Kidney (tissue), 14 donors: ENCODE data around the gene INO80D. TPM values are rescaled to one million over a fixed set of nuclear protein-coding genes. Genes with fewer than 3 reads are reported as not detected.

Experiments used
- DNase-seq, 5 donors: peaks; one replicate each; pipeline ENCODE4 v3.0.0-alpha.2; 2013 to 2020
- FAIRE-seq: peaks from 2 replicates; lab custom pipeline; 2012; peaks lifted over from hg19 to GRCh38; lab: Jason Lieb, UNC
- H3K27ac ChIP-seq, 2 donors: one replicate each; pipeline ENCODE4 v1.7.0; 2013; ENCODE audit warnings: low read depth in 2 of 2, low read length in 2 of 2, inconsistent platforms in 1 of 2
- H3K27me3 ChIP-seq: one replicate; pipeline ENCODE4 v1.7.1; 2013; ENCODE audit warnings: low read length, inconsistent platforms; ENCODE audit not compliant: control insufficient read depth, insufficient read depth
- H3K36me3 ChIP-seq, 3 donors: one replicate each; pipeline versions ENCODE4 v1.7.0 to v1.7.1; 2013; ENCODE audit warnings: low read length in 3 of 3, control low read depth in 1 of 3, inconsistent platforms in 1 of 3; ENCODE audit not compliant: insufficient read depth in 3 of 3, control insufficient read depth in 2 of 3
- H3K4me1 ChIP-seq, 3 donors: one replicate each; pipeline versions ENCODE4 v1.7.0 to v1.7.1; 2013; ENCODE audit warnings: low read length in 3 of 3, inconsistent platforms in 1 of 3, low read depth in 1 of 3; ENCODE audit not compliant: control insufficient read depth in 2 of 3, insufficient read depth in 2 of 3
- H3K4me3 ChIP-seq, 3 donors: one replicate each; pipeline versions ENCODE4 v1.7.0 to v1.8.1; 2013; ENCODE audit warnings: low read length in 3 of 3, control low read depth in 1 of 3, inconsistent platforms in 1 of 3
- H3K9ac ChIP-seq, 3 donors: one replicate each; pipeline versions ENCODE4 v1.7.0 to v1.7.1; 2013; ENCODE audit warnings: low read length in 3 of 3, control low read depth in 1 of 3, inconsistent platforms in 1 of 3
- H3K9me3 ChIP-seq, 3 donors: one replicate each; pipeline versions ENCODE4 v1.7.0 to v1.7.1; 2013; ENCODE audit warnings: low read length in 3 of 3, control low read depth in 1 of 3, inconsistent platforms in 1 of 3; ENCODE audit not compliant: control insufficient read depth in 2 of 3, insufficient read depth in 1 of 3
- intact Hi-C: fragments of 100-400 bp; cut with DNase I; formaldehyde crosslinking; loops from one replicate; pipeline ENCODE4 v1.11.1; 2022
- polyA plus RNA-seq: library from polyadenylated mRNA; stranded (reverse); fragments of 350-450 nt; fragmentation: Illumina TruSeq; extraction: RNeasy Lipid Tissue Mini Kit (QIAGEN cat#74804); gene quantifications from one replicate; pipeline ENCODE4 v1.2.3, GENCODE V29; 2014; ENCODE audit warnings: low read depth, low replicate concordance; ENCODE audit not compliant: insufficient read depth
- total RNA-seq: library from RNA; stranded (reverse); fragmentation: NEBNext Ultra II Directional; extraction: Animal tissue kit (Norgen Biotek cat#: 25700); gene quantifications from one replicate; pipeline ENCODE4 v1.2.1, GENCODE V29; 2021
- TF ChIP-seq, protein P1 (sequence below): IDR thresholded peaks from 3 replicates; pipeline ENCODE4 v1.5.1; 2012; ENCODE audit warnings: mild to moderate bottlenecking, moderate library complexity, borderline replicate concordance; ENCODE audit not compliant: insufficient read depth; ENCODE audit errors: extremely low read depth
- donor health status: control.
- donor health status: control.
- donor health status: control.
- donor health status: control.
- donor health status: control.
- donor health status: DM: yes; HTN: yes; CAD: no.
- donor health status: Normal renal cell carcinoma (clear cell type).

Gene INO80D
- total and polyA plus RNA-seq, 2 donors from 2014 or later: 1.7 to 29.9 TPM

DNA sequence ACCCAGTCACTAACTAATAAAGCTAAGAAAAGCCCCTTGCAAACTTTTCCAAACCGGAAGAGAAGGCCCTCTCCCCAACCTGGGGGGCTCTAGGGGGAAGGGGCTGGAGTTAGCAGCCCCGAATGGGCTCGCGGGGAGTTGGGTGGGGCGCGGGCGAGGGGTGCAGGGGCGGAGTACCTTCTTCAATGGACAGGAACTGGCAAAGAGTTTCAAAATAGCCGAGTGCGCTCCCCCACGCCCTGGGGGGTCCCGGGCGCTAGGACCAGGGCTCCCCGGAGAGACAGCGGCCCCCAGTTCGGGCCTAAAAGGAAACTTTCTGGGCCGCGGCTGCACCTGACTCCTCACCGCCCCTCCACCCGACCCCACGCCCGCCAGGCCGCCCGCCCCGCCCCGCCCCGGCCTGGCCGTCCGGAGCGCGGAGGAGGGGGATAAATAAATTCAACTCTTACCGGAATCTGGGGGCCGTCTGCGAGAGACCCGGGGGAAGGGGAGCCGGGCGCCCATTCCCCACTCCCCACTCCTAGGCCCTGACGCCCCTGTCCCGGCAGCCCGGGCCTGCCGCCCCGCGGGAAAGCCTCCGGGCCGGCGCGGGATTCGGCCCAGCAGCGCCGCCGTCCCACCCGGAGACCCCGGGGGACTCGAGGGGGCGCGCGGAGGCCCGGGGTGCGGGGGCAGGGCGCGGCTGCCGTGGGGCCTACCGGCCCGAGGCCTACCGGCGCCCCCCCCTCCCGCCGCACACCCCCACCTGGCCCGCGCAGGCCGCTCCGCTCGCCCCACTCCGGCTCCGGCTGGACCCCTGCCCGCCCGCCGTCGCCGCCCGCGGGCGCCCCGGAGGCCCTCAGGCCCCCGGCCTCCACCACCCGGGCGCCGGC, 868 bp downstream of the INO80D start:
- TF ChIP-seq, protein P1, sequence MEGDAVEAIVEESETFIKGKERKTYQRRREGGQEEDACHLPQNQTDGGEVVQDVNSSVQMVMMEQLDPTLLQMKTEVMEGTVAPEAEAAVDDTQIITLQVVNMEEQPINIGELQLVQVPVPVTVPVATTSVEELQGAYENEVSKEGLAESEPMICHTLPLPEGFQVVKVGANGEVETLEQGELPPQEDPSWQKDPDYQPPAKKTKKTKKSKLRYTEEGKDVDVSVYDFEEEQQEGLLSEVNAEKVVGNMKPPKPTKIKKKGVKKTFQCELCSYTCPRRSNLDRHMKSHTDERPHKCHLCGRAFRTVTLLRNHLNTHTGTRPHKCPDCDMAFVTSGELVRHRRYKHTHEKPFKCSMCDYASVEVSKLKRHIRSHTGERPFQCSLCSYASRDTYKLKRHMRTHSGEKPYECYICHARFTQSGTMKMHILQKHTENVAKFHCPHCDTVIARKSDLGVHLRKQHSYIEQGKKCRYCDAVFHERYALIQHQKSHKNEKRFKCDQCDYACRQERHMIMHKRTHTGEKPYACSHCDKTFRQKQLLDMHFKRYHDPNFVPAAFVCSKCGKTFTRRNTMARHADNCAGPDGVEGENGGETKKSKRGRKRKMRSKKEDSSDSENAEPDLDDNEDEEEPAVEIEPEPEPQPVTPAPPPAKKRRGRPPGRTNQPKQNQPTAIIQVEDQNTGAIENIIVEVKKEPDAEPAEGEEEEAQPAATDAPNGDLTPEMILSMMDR: no peak
- intact Hi-C loops: no loop called here

DNA sequence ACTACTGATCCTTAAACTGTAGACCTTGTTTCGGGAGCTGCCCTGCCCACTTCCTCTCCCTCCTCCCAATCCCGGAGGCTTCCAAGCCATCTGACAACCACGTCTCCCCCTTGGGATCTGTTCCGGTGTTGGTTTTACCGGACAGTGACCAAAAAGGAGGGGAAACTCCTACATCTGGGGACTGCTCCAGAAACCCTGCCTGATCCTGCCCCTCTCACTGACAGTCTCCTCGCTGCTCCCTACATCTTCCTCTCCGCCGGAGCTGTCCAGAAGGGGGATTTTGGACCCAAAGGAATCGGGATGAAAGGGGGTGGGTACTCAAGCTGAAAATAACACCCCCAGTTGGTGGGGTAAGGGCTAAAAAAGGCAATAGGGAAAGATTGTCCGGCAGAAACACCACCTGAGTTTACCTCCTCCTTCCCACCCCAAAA, 1.5 kb downstream of the INO80D start:
- no peaks in the 10 kb centered on the region for H3K27me3 ChIP-seq
- H3K9me3 ChIP-seq: no peaks in the 10 kb centered on the region
- H3K27ac ChIP-seq: peak overlapping the region; percentile 97 to 99
- no peak for FAIRE-seq
- no peaks in the 10 kb centered on the region for H3K36me3 ChIP-seq
- H3K4me3 ChIP-seq: peak overlapping the region; percentile 85 to 97 (median 95)
- intact Hi-C loops: no loop called here
- H3K4me1 ChIP-seq: peaks cover 0 to 3% (median 2%) of the 10 kb centered on the region in 3 donors
- DNase-seq: peak; percentile 73 to 92 (median 81)
- peak overlapping the region; percentile 77 to 99 (median 99) for H3K9ac ChIP-seq
- TF ChIP-seq, protein P1: no peak

More for the DNA sequence above, 868 bp downstream of the INO80D start:
- H3K9ac ChIP-seq: peak overlapping the region; percentile 77 to 99 (median 99)
- no peak for FAIRE-seq
- no peaks in the 10 kb centered on the region for H3K9me3 ChIP-seq
- H3K27me3 ChIP-seq: no peaks in the 10 kb centered on the region
- H3K27ac ChIP-seq: peak overlapping the region; percentile 97 to 99
- no peaks in the 10 kb centered on the region for H3K36me3 ChIP-seq
- peaks cover 0 to 3% (median 2%) of the 10 kb centered on the region in 3 donors for H3K4me1 ChIP-seq
- DNase-seq: peak; percentile 37 to 84 (median 61)
- peak overlapping the region; percentile 85 to 97 (median 95) for H3K4me3 ChIP-seq

DNA sequence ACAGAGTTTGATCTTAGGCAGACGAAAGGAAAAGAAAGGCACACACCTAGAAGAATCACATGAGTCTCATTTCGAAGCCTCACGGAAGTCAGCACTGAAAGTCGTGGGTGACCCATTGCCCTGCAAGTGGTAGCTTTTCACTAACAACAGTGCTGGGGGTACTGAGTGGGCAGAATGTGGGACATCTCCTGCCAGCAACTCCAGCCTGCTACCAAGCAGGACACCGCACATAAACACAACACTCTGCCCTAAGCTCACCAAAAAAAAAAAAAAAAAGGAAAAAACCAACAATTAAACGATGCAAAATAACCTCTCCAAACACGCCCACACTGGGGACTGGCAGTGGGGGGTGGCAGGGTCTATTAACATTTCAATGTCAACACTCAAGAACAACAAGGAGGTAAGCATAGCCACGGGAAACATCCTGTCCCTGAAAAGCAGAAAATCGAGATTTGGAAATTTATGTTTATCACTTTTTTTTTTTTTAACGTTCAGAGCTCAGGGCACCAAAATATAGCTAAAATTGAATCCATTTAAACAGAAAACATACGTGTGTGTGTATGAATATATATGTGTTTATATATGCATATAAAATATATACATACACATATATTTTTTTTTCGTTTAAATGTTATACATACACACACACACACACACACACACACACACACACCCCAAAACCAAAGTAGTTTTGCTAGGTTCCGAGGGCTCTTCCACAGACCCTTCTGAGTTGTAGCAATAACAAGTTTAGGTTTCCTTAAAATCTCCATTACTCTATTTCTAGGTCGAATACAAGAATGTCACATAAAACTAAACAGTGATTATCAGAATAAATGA, 2.2 kb downstream of the INO80D start:
- Histone ChIP-seq H3K4me3 (peak overlapping the region; percentile 85 to 97 (median 95)), H3K36me3 (no peaks in the 10 kb centered on the region), H3K4me1 (peaks cover 0 to 3% (median 2%) of the 10 kb centered on the region in 3 donors), H3K27ac (peak overlapping the region; percentile 97 to 99), H3K9me3 (no peaks in the 10 kb centered on the region), H3K9ac (peak overlapping the region; percentile 77 to 99 (median 99)), H3K27me3 (no peaks in the 10 kb centered on the region)
- FAIRE-seq: no peak
- TF ChIP-seq, protein P1: no peak
- intact Hi-C loops: no loop called here
- DNase-seq: peak in 4 of 5 donors; percentile 16 to 48 (median 28)
